OCI-LY7 (cell line): ENCODE data around the gene ABCB11. TPM values are rescaled to one million over a fixed set of nuclear protein-coding genes. Genes with fewer than 3 reads are reported as not detected.

Experiments
- BruUV-seq: library from RNA; stranded (reverse); fragments of 400-500 nt; replicated peaks from 2 replicates; lab custom pipeline; 2021; lab: Mats Ljungman, UMichigan
- CTCF ChIA-PET: fragments of 300-600 bp; sonication (Branson Sonifier 250); formaldehyde crosslinking; loops from one replicate; lab custom pipeline; 2022; ENCODE audit warnings: antibody characterized with exemption; ENCODE audit not compliant: unreplicated experiment; lab: Charles Lee
- POLR2A ChIA-PET: fragments of 300-600 bp; sonication (Branson Sonifier 250); formaldehyde crosslinking; loops from one replicate; lab custom pipeline; 2022; ENCODE audit warnings: antibody characterized with exemption; lab: Charles Lee
- DNase-seq: peaks from one replicate; pipeline ENCODE4 v3.0.0-alpha.2; 2015; ENCODE audit warnings: low spot score
- H2AFZ ChIP-seq: fragments of 200-600 bp; sonication (generic), shearing (Covaris generic); 2 replicates; pipeline ENCODE4 v1.6.1; 2014; ENCODE audit warnings: mild to moderate bottlenecking, antibody characterized with exemption, low read length, moderate library complexity
- H3K27ac ChIP-seq: fragments of 200-600 bp; sonication (generic); 2 replicates; pipeline ENCODE4 v1.5.1; 2014; ENCODE audit warnings: mixed run types, low read depth, mild to moderate bottlenecking, moderate library complexity, low read length, inconsistent platforms; ENCODE audit not compliant: poor library complexity, severe bottlenecking
- H3K36me3 ChIP-seq: fragments of 200-600 bp; sonication (generic); 2 replicates; pipeline ENCODE4 v1.6.1; 2014; ENCODE audit warnings: mild to moderate bottlenecking, antibody characterized with exemption, low read length, moderate library complexity, mixed read lengths; ENCODE audit not compliant: insufficient read depth
- H3K4me1 ChIP-seq: fragments of 200-600 bp; sonication (generic); 2 replicates; pipeline ENCODE4 v1.5.1; 2014; ENCODE audit warnings: mild to moderate bottlenecking, low read length; ENCODE audit not compliant: insufficient read depth, poor library complexity, severe bottlenecking
- H3K4me2 ChIP-seq: fragments of 200-600 bp; sonication (generic); 2 replicates; pipeline ENCODE4 v1.6.1; 2014; ENCODE audit warnings: mild to moderate bottlenecking, low read length
- H3K4me3 ChIP-seq: fragments of 200-600 bp; sonication (generic); 2 replicates; pipeline ENCODE4 v1.5.1; 2014; ENCODE audit warnings: mild to moderate bottlenecking, low read depth, low read length; ENCODE audit not compliant: poor library complexity, severe bottlenecking
- H3K79me2 ChIP-seq: fragments of 200-600 bp; sonication (generic); 2 replicates; pipeline ENCODE4 v1.6.1; 2016; ENCODE audit warnings: low read depth, mild to moderate bottlenecking, low read length, moderate library complexity, mixed read lengths; ENCODE audit not compliant: insufficient read depth
- H3K9me2 ChIP-seq: fragments of 200-600 bp; sonication (generic); 2 replicates; pipeline ENCODE4 v1.6.1; 2016; ENCODE audit warnings: mild to moderate bottlenecking, low read length, mixed read lengths; ENCODE audit not compliant: insufficient read depth
- H3K9me3 ChIP-seq: fragments of 200-600 bp; sonication (generic); 2 replicates; pipeline ENCODE4 v1.6.1; 2014; ENCODE audit warnings: mild to moderate bottlenecking, mixed run types, low read length, mixed read lengths
- H4K20me1 ChIP-seq: fragments of 200-600 bp; sonication (generic); 2 replicates; pipeline ENCODE4 v1.6.1; 2014; ENCODE audit warnings: mild to moderate bottlenecking, antibody characterized with exemption, low read length, moderate library complexity, mixed read lengths; ENCODE audit not compliant: insufficient read depth
- EZH2phosphoT487 ChIP-seq: fragments of 200-600 bp; sonication (generic); IDR thresholded peaks from 2 replicates; pipeline ENCODE4 v1.6.1; 2018; ENCODE audit warnings: low read depth, borderline replicate concordance, mild to moderate bottlenecking, mixed run types, antibody characterized with exemption, low read length, moderate library complexity, mixed read lengths
- intact Hi-C: fragments of 100-400 bp; cut with micrococcal nuclease; formaldehyde crosslinking; loops from one replicate; pipeline ENCODE4 v1.10.0; 2022; ENCODE audit not compliant: unreplicated experiment
- total RNA-seq, 2 experiments: library from RNA; depleted of rRNA in 1 of 2; stranded (reverse); fragments of >200 nt in 1 of 2; shearing (Covaris generic) in 1 of 2; gene quantifications; 2 replicates each; pipeline ENCODE4 v1.2.3, GENCODE V29; 2014 to 2022
- TF ChIP-seq, protein P1 (sequence below): fragments of 200-600 bp; sonication (generic); conservative IDR thresholded peaks from 2 replicates; pipeline ENCODE4 v1.5.1; 2014; ENCODE audit warnings: mild to moderate bottlenecking, antibody characterized with exemption, low read length, moderate library complexity, mixed read lengths

The ABCB11 gene
- total RNA-seq, 2 experiments from 2014 or later = 0.04 TPM; not detected in 1

DNA sequence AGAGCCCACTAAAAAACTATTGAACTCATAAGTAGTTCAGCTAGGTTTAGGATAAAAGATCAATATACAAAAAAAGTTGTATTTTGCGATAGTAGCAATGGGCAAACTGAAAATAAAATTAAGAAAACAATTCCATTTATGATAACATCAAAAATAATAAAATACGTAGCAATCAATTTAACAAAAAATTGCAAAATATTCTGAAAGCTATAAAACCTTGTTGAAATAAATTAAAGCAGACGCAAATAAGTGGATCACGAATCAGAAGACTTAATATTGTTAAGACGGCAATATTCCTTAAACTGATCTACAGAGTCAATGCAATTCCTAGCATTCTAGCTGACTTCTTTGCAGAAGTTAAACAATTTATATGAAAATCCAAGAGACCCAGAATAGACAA lies 24.5 kb downstream of the ABCB11 start:
- Histone ChIP-seq H3K27ac (no peak overlapping the region), H4K20me1 (no peaks in the 10 kb centered on the region), H3K4me3 (no peak overlapping the region), H3K4me2 (no peak overlapping the region), H3K4me1 (no peaks in the 10 kb centered on the region), H2AFZ (no peak overlapping the region), H3K9me2 (no peaks in the 10 kb centered on the region), H3K79me2 (no peaks in the 10 kb centered on the region), H3K9me3 (no peaks in the 10 kb centered on the region), H3K36me3 (no peaks in the 10 kb centered on the region)
- POLR2A ChIA-PET = interaction anchor here (0.6 to 1.1 kb wide), 4 partner anchors 8 to 169 kb away, joined by 3 to 4 read pairs (median 4); no protein-coding TSS in a partner anchor
- no TSS peak for BruUV-seq
- DNase-seq = no peak
- intact Hi-C loops = no loop called here
- no peak for TF ChIP-seq EZH2phosphoT487
- CTCF ChIA-PET = no interaction called here

DNA sequence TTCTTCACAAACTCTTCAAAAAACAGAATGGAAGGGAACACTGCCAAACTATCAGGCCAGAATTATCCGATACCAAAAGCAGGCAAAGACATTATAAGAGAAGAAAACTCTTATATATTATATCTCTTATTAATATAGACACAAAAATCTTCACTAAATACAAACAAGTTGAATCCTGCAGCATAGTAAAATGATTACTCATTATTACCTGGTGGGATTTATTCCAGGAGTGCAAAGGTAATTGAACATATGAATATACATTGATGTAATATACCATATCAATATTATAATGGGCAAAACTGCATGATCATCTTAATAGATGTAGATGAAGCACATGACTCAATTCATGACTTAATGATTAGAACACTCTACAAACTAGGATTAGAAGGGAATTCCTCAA lies 25.1 kb downstream of the ABCB11 start:
- Histone ChIP-seq H3K79me2 (no peaks in the 10 kb centered on the region), H3K36me3 (no peaks in the 10 kb centered on the region), H3K9me2 (no peaks in the 10 kb centered on the region), H2AFZ (no peak overlapping the region), H3K4me3 (no peak overlapping the region), H3K9me3 (no peaks in the 10 kb centered on the region), H4K20me1 (no peaks in the 10 kb centered on the region), H3K27ac (no peak overlapping the region), H3K4me1 (no peaks in the 10 kb centered on the region), H3K4me2 (no peak overlapping the region)
- TF ChIP-seq, protein P1, sequence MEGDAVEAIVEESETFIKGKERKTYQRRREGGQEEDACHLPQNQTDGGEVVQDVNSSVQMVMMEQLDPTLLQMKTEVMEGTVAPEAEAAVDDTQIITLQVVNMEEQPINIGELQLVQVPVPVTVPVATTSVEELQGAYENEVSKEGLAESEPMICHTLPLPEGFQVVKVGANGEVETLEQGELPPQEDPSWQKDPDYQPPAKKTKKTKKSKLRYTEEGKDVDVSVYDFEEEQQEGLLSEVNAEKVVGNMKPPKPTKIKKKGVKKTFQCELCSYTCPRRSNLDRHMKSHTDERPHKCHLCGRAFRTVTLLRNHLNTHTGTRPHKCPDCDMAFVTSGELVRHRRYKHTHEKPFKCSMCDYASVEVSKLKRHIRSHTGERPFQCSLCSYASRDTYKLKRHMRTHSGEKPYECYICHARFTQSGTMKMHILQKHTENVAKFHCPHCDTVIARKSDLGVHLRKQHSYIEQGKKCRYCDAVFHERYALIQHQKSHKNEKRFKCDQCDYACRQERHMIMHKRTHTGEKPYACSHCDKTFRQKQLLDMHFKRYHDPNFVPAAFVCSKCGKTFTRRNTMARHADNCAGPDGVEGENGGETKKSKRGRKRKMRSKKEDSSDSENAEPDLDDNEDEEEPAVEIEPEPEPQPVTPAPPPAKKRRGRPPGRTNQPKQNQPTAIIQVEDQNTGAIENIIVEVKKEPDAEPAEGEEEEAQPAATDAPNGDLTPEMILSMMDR = no peak
- no peak for TF ChIP-seq EZH2phosphoT487
- no TSS peak for BruUV-seq
- intact Hi-C loops = no loop called here
- ChIA-PET CTCF (no interaction called here), POLR2A (interaction anchor here (0.6 to 1.1 kb wide), 3 partner anchors 8 to 170 kb away, joined by 4 read pairs; no protein-coding TSS in a partner anchor)
- no peak for DNase-seq

DNA sequence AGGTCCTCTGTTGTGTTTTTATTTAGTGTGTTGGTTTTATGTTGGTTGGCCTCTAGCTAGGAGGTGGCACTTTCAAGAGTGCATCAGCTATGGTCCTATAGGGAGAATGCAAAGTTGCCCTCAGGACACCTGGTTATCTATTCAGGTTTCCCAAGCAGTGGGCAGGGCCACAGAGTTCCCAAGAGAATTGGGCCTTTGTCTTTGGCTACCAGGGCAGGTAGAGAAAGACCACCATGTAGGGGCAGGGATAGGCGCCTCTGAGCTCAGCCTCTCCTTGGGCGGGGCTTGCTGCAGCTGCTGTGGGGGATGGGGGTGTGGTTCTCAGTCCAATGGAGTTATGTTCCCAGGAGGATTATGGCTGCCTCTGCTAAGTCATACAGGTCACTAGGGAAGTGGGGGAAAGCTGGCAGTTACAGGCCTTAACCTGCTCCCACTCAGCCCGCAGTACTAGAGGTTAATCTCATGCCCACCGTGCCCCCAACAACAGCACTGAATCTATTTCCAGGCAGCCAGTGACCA lies 26.0 kb downstream of the ABCB11 start:
- TF ChIP-seq EZH2phosphoT487 = no peak
- TF ChIP-seq, protein P1 = no peak
- POLR2A ChIA-PET = interaction anchor here (0.7 kb wide), 3 partner anchors 12 to 598 kb away, joined by 3 read pairs; no protein-coding TSS in a partner anchor

More for the DNA sequence above, 26.0 kb downstream of the ABCB11 start:
- Histone ChIP-seq H3K4me3 (no peak overlapping the region), H3K27ac (no peak overlapping the region), H3K4me2 (no peak overlapping the region), H3K79me2 (no peaks in the 10 kb centered on the region), H3K36me3 (no peaks in the 10 kb centered on the region), H3K9me2 (no peaks in the 10 kb centered on the region), H3K4me1 (no peaks in the 10 kb centered on the region), H4K20me1 (no peaks in the 10 kb centered on the region), H2AFZ (no peak overlapping the region), H3K9me3 (no peaks in the 10 kb centered on the region)
- intact Hi-C loops = no loop called here
- no TSS peak for BruUV-seq
- CTCF ChIA-PET = no interaction called here
- DNase-seq = no peak
